ENCODE data around the gene PCDHGA2. TPM values are rescaled to one million over a fixed set of nuclear protein-coding genes. Genes with fewer than 3 reads are reported as not detected.
"Not testable (repeated sequence)": the region's sequence is repeated elsewhere in the genome, so short reads cannot be mapped to it uniquely, and the experiment has no call there.

PCDHGA2 gene
- 1 to 10 TPM; 6.0 to 7.0 (median 6.8) TPM for polyA plus RNA-seq (ENCODE audit: insufficient read length in 3 of 3)

DNA sequence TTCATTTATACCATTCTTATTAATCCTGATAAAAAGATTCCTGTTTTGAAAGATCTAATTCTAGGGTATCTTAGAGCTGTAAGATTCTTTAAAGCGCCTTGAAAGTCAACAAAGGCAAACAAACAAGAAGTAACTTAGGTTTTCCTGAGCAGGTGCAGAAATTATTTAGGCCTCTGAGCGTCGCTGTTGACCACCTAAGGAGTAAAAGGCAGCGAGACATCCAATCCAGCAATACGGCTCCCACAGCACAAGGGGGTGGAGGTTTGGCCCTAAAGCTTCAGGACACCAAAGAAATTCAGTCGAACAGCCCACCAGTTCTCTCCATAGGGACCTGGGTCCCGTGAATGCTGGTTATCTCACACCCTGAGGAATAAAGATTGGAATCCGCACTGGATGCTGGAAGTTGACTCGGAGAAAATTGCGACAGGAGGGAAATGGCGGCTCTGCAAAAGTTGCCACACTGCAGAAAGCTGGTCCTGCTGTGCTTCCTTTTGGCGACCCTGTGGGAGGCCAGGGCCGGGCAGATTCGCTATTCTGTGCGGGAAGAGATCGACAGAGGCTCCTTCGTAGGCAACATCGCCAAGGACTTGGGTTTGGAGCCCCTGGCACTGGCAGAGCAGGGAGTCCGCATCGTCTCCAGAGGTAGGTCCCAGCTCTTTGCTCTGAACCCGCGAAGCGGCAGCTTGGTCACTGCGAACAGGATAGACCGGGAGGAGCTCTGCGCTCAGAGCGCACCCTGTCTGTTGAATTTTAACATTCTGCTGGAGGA, at the start of gene PCDHGA2:
Gene PCDHGA2, plus strand, starts transcription at position 223 of the 769 bp plus-strand sequence.
- DNase-seq (ENCODE audit: low read depth in 3 of 3, low spot score in 2 of 3), result peak in 2 of 3 donors; percentile 25 to 43

DNA sequence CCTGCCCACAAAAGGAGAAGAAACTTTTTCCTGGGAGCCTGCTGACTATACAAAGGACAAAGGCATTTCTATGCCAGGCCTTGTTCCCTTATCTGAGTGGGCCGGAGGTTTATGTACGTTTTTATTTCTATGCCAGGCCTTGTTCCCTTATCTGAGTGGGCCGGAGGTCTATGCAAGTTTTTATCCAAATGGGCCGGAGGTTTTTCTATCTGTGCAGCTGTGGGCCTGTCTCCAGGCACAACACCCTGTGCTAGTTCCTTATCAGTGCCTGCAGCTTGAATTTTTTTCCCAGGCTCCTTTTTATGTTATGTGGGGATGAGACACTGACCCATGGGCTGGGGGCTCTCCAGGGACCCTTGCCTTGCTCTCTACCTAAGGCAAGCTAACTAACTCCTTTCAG, 40.2 kb upstream of the PCDHGA2 start:
- no peak for DNase-seq (ENCODE audit: low read depth in 3 of 3, low spot score in 2 of 3)

DNA sequence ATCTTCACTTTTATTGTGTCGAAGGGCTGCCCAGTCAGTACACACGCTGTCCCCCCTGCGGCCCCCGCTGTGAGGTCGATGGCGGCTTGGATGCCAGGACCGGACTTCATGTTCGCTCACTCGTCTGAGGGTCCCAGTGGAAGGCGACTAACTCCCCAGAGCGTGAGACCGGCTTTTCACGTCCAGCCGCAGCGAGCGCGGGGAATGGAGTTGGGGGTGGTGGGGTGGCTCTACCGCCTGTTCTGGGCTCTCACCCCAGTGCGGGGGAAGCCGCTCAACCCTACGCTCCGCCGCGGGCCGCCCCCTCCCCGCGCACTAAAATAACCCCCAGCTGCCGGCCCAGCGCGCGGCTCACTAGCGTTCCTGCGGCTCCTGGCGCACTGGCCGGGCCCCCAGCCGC, 34.8 kb upstream of the PCDHGA2 start, which contains the start of gene SLC25A2:
Gene SLC25A2, minus strand, starts transcription at position 294 of the 400 bp plus-strand sequence. Its CDS starts 184 bp downstream, at position 110.
- DNase-seq (ENCODE audit: low read depth in 3 of 3, low spot score in 2 of 3), result no peak

DNA sequence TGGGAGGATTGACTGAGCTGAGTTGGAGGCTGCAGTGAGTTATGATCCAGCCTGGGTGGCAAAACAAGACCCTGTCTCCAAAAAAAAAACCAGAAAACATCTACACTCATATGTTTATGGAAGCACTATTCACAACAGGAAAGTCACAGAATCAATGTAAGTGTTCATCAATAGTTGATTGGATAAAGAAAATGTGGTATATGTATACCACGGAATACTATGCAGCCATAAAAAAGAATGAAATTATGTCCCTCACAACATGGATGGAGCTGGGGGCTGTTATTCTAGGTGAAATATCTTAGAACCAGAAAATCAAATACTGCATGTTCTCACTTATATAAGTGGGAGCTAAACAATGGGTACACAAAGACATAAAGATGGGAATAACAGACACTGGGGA, 31.9 kb upstream of the PCDHGA2 start:
- no peak for DNase-seq (ENCODE audit: low read depth in 3 of 3, low spot score in 2 of 3)

DNA sequence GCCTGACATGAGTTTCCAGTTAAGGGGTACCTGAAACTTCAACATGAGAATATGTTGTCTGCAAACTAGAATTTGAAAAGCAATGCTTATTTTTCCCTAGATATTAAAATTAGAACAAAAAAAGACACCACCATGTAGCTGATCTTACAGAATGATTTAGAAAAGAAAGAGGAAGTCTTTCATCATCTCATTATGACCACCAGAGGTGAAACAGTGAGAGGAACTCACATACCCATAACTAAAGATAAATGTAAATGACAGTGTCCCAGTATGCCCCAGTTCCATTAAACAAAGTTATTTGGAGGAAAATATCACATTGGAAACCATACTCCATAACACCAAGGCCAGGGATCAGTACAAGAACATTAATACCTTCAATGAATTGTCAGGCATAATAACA, 24.8 kb upstream of the PCDHGA2 start:
- no peak for DNase-seq (ENCODE audit: low read depth in 3 of 3, low spot score in 2 of 3)

DNA sequence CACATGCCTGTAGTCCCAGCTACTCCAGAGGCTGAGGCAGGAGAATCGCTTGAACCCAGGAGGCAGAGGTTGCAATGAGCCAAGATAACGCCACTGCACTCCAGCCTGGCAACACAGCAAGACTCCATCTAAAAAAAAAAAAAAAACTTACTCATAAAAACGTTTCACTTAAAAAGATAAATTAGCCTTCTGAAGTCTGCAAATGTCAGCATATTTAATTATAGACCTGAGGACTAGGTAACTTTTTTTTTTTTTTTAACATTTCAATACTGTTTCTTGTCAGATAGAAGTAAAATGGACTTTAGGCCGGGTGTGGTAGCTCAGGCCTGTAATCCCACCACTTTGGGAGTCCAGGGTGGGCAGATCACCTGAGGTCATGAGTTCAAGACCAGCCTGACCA, 21.6 kb upstream of the PCDHGA2 start:
- not testable (repeated sequence) for DNase-seq (ENCODE audit: low read depth in 3 of 3, low spot score in 2 of 3)

DNA sequence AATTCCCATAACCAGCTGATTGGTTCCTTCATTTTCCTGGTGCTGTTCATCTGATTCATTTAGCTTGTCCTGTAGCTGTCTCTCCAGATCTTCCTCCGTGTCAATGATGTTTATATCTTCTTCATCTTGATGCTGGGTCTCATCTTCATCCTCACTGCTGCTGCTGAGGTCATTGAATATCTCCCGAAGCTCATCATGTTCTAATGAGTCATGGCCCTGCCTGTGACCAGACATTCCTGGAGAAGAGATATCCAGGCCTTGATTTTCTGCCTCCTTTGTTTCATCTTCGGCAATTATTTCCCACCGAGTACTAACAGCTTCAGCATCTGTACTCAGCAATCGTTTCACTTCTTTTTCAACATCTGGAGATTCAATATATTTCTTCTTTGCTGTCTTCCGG, 19.4 kb upstream of the PCDHGA2 start:
- DNase-seq (ENCODE audit: low read depth in 3 of 3, low spot score in 2 of 3), result no peak

DNA sequence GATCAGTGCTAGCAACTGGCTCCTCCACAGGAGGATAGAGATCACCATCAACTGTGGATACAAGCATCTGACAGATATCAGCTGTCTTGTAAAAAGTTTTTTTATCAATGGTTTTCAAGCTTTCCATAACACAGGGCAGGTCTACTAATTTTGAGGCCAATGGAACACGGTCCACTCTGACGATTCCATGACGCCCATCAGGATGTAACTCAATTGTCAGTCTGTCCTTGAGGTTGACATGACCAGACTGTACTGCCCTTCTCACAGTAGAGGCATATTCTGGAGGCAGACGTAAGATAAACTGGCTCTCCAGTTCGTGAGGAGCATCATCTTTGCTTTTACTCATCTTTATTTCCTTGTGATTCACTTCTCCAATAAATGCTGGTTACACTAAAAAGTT, 18.9 kb upstream of the PCDHGA2 start:
- DNase-seq (ENCODE audit: low read depth in 3 of 3, low spot score in 2 of 3), result no peak

DNA sequence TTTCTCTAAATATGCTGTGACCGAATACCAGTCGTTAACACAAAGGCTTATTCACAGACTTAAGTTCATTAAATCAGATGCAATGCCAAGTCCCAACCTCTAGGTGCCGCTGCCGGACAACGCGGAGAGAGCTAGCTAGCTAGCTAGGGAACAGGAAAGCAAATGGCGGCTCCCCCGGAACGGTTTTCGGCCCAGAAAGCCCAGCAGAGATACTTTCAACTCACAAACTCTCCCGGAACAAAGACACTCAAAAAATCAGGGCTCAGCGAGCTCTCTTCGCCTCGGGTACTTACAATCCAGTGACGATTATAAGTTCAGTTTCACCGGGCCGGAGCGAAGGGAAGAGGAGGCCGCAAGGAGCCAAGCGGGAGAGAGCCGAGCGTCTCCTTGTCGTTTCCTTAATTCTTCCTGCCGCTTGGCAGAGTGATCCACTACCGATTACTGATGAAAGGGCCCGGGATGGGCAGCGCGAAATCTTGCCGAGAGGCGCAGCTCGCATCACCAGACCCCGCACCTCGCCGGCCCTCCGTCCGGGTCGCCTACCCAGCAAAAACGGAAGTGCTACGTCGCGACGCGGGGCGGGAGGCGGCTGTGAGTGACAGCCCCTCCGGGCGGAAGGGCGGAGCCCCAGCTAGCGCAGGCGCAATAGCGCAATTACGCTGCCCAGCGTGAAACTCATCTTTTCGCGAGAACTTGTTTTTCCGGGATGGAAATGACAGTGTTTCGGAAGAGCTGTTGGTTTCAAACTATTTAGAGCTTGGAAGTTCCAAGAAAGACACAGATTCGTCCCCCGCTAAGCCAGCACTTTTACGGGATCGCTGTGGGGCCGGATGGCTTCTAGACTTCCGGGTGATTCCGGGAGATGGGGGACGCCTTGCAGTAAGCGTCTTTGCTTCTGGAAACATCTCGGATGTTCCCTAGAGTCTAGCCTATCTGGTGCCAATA, 18.1 kb upstream of the PCDHGA2 start, which contains the start of gene TAF7:
Gene TAF7, minus strand, starts transcription at position 560 of the 945 bp plus-strand sequence. CDS start 740 bp downstream, outside the sequence.
- DNase-seq (ENCODE audit: low read depth in 3 of 3, low spot score in 2 of 3), result peak; percentile 88 to 90 (median 90)

DNA sequence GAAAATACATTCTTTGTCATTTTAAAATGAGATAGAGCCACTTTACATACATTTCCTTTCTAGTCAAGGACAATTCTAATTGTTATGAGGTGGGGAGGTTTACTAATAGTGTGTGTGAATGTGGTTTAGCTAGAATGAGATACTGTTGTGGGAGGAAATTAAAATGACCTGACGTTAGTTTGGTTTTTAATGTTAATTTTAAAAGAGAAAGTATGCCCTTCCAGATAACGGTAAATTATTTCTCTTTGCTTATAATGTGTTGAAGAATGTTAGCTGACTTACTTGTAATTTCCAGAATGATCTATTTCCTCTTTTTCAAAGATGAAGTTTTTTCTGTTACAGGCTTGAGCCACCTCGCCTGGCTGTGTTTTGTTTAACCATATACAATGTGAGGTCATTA, 16.3 kb upstream of the PCDHGA2 start:
- no peak for DNase-seq (ENCODE audit: low read depth in 3 of 3, low spot score in 2 of 3)

DNA sequence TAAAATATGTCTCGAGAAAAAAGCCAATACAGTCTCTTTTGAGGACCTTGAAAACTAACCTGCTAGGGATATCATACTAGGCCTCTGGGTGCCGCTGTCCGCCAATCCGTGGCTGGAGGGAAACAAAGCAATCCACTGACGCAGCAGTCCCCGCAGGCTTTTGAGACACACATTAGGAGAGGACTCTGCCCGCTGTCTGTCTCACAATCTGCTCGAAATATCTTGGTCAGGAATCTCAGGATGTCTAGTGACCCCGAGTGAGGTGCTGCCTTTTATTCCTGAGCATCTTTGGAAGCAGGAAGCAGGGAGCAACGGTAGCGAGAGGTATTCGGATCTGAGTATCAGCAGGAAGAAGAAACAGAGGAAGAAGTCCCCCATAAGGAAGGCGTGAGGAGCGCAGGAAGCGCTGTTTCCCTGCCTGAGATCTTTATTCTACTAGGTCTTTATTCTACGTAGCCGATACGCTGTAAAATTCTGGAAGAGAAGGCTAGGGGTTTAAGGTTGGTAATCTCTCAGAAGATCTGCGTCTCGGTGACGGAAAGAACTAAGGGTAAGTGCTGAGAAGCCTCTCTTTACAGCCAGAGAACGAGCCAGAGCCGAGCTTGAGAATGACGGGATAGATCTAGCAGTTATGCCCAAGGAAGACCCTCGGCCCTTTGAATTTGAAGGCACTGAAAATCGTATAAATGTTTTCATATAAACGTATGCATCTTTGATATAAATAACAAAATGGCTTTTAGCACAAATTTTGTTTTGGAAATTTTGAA, 12.3 kb upstream of the PCDHGA2 start:
- DNase-seq (ENCODE audit: low read depth in 3 of 3, low spot score in 2 of 3), result no peak

DNA sequence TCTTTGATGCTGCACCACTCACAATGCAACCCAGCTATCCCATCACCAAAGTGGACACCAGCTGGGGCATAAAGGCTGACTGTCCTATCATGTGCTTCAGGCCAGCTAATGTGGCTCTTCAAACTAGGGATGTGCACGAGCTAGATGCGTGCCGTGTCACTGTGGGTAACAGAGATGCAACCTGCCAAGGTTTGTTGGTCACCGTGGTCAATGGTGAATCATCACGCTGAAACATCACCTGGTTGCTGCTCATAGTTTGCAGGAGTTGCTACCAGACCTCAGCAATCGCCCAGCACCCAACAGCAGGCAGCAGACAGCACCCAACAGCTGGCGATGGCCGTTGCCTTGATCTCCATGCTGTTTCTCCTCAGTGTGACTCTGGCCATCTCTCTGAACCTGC, 10.3 kb upstream of the PCDHGA2 start:
- DNase-seq (ENCODE audit: low read depth in 3 of 3, low spot score in 2 of 3), result no peak

DNA sequence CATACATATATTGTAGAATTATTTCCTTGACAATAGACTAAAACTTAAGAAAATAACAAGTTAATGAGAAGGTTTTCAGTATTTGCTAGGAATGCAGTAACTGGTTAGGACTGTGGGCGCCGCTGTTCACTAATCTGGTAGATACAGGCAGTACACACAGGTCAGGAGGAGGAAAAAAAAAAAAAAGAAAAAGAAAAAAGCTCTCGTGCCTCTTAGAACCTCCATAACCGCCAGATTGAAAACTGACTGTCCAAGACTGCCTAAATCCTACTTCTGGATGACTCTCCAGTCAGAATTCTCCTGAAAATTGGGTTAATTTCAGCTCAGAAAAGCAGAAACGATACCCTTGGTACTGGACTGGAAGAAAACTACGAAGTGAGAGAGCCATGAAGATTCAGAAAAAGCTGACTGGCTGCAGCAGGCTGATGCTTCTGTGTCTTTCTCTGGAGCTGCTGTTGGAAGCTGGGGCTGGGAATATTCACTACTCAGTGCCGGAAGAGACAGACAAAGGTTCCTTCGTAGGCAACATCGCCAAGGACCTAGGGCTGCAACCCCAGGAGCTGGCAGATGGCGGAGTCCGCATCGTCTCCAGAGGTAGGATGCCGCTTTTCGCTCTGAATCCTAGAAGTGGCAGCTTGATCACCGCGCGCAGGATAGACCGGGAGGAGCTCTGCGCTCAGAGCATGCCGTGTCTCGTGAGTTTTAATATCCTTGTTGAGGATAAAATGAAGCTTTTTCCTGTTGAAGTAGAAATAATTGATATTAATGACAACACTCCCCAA, 8.1 kb upstream of the PCDHGA2 start, which contains the start of gene PCDHGA1:
Gene PCDHGA1, plus strand, starts transcription at position 216 of the 782 bp plus-strand sequence.
- no peak for DNase-seq (ENCODE audit: low read depth in 3 of 3, low spot score in 2 of 3)

DNA sequence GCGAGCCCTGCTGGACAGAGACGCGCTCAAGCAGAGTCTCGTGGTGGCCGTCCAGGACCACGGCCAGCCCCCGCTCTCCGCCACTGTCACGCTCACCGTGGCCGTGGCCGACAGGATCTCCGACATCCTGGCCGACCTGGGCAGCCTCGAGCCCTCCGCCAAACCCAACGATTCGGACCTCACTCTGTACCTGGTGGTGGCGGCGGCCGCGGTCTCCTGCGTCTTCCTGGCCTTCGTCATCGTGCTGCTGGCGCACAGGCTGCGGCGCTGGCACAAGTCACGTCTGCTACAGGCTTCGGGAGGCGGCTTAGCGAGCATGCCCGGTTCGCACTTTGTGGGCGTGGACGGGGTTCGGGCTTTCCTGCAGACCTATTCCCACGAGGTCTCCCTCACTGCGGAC, 6.0 kb upstream of the PCDHGA2 start:
- not testable (repeated sequence) for DNase-seq (ENCODE audit: low read depth in 3 of 3, low spot score in 2 of 3)

DNA sequence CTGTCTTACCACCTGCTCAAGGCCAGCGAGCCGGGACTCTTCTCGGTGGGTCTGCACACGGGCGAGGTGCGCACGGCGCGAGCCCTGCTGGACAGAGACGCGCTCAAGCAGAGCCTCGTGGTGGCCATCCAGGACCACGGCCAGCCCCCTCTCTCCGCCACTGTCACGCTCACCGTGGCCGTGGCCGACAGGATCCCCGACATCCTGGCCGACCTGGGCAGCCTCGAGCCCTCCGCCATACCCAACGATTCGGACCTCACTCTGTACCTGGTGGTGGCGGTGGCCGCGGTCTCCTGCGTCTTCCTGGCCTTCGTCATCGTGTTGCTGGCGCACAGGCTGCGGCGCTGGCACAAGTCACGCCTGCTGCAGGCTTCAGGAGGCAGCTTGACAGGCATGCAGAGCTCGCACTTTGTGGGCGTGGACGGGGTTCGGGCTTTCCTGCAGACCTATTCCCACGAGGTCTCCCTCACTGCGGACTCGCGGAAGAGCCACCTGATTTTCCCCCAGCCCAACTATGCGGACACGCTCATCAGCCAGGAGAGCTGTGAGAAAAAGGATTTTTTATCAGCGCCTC, 2.3 kb downstream of the PCDHGA2 start:
- DNase-seq (ENCODE audit: low read depth in 3 of 3, low spot score in 2 of 3), result not testable (repeated sequence)

DNA sequence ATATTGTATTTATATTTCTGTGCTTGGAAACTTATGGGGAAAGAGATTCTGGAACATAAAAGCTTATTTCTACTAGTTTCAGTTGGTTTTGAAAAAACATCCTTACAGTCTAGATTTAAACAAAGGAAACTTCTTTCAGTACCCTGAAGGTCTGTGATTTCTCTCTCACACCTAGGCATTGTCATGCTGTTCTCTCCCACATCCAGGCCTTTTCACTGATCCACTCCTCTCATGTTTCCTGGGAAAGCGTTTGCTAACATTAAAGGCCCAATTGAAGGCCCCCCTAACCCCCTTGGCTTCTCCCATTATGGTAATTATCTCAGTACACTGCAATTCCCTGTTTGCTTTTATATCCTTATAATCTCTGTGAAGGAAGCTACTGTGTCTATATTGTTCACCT, 4.2 kb downstream of the PCDHGA2 start:
- no peak for DNase-seq (ENCODE audit: low read depth in 3 of 3, low spot score in 2 of 3)

DNA sequence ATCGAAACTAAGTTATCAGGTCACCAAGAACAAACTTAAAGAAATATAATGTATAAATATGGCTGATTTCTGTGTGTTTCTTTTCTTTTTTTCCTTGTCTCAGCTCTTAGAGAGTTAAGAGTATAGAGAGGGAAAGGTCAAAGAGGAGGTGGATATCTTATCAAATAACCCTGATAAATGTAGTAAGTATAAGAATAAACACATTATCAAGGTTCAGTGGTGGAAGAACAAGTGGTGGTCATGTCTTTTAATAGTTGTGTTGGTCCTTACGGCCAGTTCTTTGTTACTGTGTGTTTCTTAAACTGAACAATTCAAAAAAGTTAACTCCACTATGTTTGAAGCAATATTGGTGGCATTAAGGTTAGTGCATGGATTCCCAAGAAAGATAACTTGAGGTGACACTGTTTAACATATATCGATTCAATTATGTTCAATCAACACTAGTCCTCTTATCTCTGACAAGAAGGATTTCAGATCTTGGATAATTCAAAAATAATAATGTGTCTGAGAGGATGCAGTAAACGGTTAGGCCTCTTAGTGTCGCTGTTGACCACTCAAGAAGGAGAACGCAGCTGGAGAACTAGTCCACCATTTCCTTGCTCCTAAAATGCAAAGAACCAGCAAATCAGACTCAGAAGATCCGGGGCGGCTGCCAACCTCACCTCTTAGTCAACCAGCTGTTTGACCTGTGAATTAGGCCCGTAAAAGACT, 4.8 kb downstream of the PCDHGA2 start, which contains the start of gene PCDHGA3:
Gene PCDHGA3, plus strand, starts transcription at position 588 of the 711 bp plus-strand sequence. CDS start 205 bp downstream, outside the sequence.
- DNase-seq (ENCODE audit: low read depth in 3 of 3, low spot score in 2 of 3), result no peak

DNA sequence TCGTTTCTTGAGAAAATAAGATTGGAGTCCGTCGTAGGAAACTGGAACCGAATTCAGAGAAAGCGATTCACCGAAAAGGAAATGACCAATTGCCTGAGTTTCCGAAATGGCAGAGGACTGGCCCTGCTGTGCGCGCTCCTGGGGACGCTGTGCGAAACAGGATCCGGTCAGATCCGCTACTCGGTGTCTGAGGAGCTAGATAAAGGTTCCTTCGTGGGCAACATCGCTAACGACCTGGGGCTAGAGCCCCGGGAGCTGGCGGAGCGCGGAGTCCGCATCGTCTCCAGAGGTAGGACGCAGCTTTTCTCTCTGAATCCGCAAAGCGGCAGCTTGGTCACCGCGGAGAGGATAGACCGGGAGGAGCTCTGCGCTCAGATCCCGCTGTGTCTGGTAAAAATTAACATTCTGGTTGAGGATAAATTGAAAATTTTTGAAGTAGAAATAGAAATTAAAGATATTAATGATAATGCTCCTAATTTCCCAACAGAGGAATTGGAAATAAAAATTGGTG, 5.4 kb downstream of the PCDHGA2 start:
- no peak for DNase-seq (ENCODE audit: low read depth in 3 of 3, low spot score in 2 of 3)

All from right renal cortex interstitium (tissue), 3 donors.